Measurements from ENCODE around the gene TNFSF9.
A peak's percentile ranks its signal among the peaks of the same experiment; 100 is the strongest.
"Not testable (repeated sequence)": the region's sequence is repeated elsewhere in the genome, so short reads cannot be mapped to it uniquely, and the experiment has no call there.

The TNFSF9 gene

DNA sequence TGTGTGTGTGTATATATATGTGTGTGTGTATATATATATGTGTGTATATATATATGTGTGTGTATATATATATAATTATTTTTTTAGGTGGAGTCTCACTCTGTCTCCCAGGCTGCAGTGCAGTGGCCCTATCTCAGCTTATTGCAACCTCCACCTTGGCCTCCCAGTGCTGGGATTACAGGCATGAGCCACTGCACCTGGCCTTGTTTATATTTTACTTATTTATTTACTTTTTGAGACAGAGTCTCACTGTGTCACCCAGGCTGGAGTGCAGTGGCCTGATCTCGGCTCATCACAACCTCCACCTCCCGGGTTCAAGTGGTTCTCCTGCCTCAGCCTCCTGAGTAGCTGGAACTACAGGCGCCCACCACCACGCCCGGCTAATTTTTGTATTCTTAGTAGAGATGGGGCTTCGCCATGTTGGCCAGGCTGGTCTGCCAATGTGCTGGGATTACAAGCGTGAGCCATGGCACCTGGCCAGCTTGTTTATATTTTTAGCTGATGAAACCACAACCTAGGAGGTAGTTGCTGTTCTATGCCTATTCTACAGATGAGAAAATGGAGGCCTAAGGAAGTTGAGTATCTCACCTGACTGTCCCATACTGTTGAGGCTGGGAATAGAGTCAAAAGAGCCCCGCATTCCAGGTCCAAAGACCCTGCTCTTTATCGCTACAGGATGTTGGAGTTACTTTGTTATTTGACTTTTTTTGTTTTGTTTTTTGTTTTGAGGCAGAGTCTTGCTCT, 22.6 kb upstream of the TNFSF9 start:
- not testable (repeated sequence) for DNase-seq

DNA sequence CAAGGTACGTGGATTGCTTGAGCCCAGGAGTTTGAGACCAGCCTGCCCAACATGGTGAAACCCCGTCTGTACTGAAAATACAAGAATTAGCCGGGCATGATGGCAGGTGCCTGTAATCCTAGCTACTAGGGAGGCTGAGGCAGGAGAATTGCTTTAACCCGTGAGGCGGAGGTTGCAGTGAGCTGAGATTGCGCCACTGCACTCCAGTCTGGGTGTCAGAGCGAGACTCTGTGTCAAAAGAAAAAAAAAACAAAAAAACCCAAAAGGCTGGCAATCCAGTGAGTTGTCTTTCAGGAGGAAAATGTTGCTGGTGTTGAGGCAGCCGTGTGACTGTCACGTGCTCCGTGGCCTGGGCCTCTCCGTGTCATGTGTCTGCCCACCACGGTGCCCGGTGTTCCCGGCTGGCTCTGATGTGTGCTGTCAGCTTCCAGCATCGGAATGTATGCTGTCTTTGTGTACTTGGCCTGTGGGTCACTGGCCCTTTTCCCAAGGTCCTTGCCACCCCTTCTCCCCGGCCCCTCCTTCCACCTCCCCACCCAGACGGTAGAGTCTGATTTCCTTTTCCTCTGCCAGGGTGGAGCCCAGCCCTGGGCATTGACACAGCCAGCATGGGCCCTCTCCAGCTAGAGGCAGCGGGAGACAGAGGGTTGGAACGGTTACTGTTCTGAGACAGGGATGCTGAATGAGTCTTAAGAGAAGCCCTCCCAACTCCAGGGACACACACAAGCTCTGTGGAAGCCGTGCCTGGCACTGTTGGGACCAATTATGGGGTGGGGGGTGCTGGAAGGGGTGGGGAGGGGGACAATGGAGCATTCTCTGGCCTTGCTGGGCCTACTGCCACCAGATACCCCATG, 21.5 kb upstream of the TNFSF9 start:
- peak; percentile 95 for DNase-seq

DNA sequence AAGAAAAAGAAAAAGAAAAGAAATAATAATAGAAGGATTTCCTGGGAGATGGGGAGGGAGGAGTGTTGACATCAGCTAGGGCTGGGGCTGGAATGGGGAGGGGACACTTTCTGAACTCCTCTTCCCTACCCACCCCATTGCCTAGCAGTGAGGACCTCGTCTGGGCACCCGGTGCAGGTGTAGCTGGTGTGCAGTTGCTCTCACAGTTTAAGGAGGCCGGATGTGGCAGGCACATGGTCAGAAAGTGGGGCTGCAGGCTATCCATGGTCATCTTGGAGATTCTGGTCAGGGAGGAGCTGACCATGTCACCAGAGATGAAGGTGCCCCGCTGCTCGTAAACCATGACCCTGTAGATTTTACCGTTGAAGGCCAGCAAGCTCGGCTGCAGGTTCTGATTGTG, 20.2 kb upstream of the TNFSF9 start:
- no peak for DNase-seq

DNA sequence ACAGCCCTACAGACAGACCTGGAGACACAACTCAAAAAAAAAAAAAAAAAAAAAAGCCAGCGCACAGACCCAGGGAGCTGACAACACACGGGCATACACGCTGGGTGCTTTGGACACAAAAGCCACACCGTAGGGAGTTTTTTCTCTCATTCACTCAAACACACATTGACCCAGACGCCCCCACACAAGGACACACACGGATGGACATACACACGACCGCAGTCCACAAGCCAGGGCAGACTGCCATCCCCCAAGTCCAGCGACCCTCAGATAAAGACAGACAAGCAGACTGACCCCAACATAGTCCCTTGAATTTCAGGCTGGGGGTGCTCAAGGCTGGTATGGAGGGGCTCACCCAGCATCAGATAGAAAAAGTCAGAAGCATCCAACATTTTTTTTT, 16.7 kb upstream of the TNFSF9 start:
- no peak for DNase-seq

DNA sequence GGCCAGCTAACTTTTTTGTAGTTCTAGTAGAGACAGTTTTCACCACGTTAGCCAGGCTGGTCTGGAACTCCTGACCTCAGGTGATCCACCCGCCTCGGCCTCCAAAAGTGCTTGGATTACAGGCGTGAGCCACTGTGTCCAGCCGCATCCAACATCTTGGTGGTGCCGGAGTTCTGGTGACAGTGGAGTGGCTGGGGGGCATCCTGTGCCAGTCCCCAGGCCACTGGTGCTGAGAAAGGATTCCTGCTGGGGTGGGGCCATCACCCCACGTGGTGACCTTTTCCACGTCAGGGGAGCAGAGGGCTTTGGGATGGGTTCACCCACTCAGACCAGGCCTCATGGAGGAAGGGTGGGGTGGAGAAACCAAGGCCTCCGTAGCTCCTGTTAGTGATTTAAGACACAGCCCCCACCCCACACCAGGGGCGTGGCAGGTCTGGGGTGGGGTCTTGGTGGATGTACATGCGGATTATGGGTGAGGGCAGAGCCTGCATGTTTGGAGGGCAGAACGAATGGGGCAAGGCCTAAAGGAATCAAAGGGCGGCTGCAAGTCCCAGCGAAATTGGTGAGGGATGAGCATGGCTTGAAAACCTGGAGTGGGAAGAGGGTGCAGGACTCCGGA, 15.8 kb upstream of the TNFSF9 start:
- DNase-seq, result no peak

DNA sequence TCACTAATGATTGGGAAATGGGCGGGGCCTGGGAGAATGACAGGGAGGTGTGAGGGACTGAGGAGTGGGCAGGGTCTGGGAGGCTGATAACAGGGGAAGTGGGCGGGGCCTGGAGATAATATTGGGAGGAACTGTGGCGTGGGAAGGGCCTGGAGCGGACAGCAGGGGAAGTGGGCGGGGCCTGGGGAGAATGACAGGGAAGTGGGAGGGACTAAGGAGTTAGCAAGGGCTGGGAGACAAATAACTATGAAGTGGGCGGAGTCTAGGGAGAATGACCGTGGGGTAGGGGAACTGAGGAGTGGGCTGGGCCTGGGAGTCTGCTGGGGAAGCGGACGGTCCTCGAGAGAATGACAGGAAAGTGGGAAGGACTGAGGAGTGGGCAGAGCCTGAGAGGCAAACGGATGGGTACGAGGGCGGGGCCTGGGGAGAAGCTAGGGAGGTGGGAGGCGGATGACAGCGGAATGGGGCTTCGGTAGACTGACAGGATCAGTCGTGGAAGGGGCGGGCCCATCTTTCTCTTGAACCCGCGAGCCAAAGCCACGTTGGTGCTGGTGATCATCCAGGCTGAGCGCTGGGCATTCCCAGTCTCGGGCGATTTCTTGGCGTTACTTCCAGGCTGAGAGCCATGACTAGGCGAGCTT, 14.7 kb upstream of the TNFSF9 start:
- DNase-seq, result peak; percentile 89

DNA sequence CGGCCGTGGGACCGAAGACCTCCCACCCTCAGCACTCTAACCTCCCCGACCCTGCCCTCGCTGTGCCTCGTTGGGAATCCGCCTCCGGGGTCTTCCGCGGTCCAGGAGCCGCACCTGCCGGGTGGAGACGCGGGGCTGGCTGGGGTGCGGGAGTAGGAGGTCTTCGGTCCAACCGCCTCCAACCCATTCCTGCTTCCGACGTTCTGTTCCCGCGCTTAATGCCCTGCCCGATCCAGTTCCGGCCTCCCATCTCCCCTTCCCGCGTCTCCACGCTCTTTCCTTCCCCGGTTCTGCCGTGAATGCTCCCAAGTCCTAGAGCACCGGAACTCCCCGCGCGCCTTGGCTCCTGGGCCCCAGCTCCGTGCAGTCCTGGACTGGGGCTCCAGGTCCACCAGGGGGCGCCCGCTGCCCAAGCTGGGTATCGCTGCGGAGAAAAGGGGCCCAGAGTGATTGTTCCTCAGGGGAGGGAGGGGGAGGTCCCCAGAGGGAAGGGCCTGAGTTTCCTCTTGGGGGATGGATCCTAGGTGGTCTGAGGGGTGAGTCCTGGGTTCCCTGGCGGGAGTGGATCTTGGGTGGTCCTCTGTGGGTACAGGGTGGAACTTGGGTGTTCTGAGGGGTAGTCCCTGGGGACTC, 14.1 kb upstream of the TNFSF9 start:
- DNase-seq, result peak; percentile 92

DNA sequence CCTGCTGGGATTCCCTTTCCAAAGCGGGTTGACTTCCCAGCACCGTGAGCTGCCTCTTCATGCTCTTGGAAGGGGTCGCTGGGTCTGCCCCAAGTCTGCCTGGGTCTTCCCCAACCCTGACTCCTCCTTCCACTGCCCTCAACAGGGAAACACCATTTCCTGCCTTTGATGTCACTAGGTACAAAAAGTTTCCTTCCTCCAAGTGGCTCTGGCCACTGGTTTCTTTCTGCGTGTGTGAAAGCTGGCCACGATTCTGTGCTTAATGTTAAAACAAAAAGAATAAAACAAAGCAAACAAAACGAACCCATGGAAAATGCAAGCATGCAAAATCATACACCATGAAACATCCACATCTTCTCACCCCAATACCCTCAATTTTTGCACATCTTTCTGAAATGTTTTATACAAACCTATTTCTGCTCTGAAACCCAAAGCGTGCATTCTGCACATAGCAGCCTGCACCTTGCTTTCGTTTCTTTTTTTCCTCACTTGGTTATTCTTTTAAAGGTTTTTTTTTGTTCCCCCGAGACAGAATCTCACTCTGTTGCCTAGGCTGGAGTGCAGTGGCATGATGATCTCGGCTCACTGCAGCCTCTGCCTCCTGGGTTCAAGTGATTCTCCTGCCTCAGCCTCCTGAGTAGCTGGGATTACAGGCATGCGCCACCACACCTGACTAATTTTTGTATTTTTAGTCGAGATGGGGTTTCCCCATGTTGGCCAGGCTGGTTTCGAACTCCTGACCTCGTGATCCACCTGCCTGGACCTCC, 12.5 kb upstream of the TNFSF9 start:
- DNase-seq, result no peak

DNA sequence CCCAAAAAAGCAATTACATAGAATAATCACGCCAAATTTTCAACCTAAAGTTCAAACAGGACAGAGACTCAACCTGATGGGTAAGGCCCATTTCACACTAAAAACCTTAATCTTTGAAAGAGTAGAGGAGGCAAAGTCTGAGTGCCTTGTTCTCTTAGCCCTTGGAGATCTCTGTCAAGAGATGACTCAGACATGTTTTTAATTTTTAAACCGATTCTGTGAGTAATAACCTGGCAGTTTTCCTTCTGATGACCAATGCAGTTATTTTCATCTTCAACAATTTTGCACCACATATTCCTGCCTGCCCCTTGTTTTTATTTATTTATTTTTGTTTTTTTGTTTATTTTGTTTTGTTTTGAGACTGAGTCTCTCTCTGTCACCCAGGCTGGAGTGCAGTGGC, 11.5 kb upstream of the TNFSF9 start:
- DNase-seq, result no peak

DNA sequence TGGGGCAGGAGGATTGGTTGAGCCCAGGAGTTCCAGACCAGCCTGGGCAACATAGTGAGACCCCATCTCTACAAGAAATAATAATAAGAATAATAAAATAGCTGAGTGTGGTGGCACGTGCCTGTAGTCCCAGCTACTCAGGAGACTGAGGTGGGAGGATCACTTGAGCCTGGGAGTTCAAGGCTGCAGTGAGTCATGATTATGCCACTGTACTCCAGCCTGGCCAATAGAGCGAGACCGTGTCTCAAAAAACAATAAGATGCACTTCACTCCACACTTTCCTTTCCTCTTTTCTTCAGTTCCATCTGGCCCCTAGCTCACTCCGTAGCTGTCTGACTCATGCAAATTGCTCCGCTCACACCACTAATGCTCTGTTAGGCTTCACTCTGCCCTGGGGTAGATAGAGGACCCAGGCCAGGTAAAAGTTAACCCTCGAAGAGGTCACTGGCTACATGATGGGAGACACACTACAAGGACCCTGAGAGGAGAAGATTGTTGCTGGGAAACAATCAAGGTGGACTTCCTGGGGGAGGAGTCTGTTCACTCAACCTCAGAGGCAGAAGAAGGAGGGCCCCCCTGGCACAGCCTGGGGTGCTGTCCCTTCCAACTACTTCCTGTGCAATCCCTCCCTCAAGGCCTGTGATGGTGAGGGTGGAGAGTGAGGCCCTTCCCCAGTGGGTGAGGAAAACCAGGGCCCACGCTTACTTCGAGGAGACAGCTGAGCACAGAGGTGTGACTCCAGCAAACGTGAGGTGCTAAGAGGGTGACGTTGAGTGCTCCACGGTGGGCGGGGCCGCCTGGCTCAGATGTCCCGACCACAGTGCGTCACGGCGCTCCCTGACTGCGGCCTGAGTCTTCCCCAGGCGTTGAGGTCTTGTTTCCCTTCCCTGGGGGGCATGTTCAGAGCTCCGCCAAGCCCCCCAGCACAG, 8.8 kb upstream of the TNFSF9 start:
- DNase-seq, result no peak

DNA sequence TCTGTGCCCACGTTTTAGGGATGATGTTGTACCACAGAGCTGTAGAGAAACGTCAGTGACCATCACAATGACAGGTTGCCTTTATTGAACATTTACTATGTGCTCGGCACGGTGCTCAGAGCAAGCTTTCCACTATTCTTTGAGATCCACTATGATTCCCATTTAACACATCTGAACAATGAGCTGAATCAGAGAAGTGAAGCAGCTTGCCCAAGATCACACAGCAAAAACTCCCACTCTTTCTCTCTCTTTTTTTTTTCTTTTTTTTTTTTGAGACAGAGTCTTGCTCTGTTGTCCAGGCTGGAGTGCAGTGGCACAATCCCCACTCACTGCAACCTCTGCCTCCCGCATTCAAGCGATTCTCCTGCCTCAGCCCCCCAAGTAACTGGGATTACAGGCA, 8.1 kb upstream of the TNFSF9 start:
- no peak for DNase-seq

DNA sequence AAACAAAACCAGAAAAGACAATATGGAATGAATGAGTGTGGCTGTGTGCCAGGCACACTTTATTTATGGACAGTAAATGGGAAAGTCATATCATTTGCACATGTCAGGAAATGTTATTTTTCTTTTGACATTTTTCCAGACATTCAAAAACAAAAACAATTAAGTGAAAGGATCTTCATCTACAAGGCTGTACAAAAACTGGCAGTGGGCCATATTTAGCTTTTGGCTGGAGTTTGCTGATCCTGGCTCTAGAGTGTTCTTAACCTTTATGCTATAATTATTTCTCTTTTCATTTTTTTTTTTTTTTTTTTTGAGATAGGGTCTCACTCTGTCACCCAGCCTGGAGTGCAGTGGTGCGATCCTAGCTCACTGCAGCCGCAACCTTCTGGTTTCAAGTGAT, 6.5 kb upstream of the TNFSF9 start:
- no peak for DNase-seq

DNA sequence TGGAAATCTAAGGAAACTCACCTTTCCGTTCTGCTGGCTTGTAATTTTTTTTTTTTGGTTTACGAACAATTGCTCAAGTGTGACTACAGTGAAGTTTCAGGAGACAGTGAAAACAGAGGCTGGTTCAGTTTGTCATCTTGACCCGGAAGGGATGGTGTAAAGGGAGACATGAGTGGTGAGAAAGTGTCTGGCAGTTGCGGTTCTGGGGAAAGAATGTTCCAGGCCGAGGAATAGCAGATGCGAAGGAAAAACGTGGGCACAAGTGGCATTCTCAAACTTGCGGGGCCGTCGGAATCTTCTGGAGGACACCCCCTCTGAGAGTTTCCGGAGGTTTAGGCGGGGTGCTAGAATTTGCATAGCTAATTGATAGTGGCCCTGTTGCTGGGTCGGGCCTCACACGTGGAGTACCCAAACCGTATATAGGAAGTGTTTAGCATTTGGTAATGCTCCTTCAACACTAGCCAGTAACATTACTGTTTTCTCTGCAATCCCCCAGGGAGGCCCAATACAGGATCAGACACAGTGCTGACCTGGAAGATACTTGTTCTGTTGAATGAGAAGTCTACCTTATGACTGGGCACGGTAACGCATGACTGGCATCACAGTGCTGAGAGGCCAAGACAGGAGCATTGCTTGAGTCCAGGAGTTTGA, 2.8 kb upstream of the TNFSF9 start:
- DNase-seq, result no peak

DNA sequence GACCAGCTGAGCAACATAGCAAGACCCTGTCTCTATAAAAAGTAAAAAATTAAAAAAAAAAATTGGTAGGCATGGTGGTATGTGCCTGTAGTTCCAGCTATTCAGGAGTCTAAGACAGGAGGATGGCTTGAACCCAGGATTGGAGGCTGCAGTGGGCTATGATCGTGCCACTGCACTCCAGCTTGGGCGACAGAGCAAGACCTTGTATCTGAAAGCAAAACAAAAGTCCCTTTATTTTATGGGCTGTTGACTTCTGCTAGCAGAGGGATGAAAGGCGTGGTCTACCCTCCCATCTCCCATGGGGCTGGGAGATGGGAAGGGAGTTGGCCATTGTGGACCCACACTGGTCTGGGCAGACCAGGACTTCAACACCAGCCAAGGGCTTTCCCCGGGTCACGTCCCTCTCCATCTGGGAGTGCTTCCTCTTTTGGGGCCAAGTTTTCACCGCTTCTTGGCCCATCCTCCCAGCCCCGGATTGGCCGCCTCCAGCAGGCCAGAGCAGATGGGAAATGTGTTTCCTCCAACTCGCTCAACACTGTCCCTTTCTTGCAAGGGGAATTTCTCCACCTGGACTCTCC, 2.2 kb upstream of the TNFSF9 start:
- peak; percentile 40 for DNase-seq

DNA sequence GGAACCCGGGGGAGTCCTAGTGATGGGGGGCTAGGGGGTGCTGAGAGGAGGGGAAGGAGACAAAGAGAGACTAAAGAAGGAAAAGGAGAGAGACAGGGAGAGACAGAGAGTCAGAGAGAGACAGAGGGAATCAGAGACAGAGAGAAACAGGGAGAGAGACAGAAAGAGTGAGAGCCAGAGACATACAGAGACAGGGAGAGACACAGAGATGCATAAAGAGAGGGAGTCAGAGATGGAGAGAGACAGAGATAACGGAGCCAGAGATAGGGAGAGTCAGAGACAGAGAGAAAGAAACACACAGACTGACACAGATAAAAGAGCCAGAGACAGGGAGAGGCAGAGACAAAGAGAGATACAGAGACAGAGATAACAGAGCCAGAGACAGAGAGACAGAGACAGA, 1.5 kb upstream of the TNFSF9 start:
- DNase-seq, result no peak

DNA sequence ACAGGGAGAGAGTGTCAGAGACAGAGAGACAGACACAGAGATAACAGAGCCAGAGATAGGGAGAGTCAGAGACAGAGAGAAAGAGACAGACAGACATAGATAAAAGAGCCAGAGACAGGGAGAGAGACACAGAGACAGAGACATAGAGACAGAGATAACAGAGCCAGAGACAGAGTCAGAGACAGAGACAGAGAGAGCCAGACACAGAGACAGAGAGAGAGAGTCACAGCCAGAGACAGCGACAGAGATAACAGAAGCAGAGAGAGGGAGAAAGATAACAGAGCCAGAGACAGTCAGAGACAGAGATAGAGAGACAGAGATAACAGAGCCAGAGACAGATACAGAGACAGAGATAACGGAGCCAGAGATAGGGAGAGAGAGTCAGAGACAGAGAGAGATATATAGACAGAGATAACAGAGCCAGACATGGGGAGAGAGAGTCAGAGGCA, 865 bp upstream of the TNFSF9 start:
- DNase-seq, result no peak

DNA sequence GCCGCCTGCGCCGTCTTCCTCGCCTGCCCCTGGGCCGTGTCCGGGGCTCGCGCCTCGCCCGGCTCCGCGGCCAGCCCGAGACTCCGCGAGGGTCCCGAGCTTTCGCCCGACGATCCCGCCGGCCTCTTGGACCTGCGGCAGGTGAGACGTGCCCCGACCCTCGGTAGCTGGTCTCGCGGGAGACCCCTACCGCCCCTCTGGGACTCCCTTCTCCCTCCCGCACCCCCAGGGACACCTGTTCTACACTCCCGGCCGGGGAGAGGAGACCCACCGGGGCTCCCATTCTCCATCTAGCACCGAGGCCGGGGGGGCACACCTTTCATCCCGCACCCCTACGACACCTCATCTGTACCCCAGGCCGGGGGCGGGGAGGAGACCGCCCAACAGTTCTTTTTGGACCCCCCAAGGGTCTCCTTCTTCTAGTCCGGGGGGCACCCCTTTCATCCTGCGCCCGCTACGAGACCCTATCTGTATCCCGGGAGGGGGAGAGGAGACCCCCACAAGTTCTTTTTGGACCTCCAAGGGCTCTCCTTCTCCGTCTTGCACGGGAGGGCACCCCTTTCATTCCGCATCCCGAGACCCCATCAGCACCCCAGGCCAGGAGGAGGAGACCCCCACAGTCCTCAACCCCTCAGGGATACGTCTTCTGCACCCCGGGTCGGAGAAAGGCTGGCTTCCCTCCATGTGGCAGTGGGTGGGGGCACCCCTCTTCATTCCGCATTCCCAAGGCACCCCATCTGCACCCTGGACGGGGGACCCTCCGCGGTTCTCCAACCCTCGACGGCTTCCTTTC, 533 bp downstream of the TNFSF9 start:
- no peak for DNase-seq

DNA sequence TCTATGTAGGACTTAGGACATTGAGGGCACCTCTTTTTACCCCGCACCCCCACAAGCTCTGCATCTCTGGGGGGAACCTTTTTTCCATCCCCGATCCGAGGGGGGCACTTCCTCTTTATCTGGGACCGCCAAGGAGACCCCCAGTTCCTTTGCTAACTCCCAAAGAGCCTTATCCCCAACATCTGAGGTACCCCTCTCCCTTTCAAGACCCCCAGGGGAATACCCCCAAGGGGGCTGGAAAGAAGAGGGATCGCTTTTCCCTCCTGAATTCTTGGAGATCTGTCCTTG, 1.1 kb downstream of the TNFSF9 start:
- DNase-seq, result no peak

DNA sequence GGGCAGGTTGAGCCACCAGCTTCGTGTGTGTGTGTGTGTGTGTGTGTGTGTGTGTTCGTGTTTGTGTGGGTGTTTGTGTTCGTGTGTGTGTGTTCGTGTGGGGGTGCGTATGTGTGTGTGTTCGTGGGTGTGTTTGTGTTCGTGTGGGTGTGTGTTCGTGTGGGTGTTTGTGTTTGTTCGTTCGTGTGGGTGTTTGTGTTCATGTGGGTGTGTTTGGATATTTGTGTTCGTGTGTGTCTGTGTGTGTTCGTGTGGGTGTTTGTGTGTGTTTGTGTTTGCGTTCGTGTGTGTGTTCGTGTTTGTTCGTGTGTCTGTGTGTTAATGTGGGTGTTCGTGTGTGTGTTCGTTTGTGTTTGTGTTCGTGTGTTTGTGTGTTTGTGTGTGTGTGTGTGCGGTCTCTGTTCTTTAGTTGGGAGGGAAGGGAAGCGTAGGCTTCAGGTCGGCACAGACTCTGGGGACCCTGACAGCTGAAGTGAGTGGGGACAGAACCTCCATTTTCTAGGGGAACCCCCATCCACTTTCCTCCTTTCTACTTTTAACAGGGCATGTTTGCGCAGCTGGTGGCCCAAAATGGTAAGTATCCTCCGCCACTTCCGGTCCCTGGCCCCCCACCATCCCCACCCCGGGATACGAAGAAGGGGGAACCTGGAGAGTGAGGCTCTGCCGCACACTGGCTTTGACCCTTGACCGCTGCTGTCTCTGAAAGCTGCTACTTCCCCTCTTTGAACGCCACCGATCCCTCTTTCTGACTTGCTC, 1.6 kb downstream of the TNFSF9 start:
- DNase-seq, result no peak
